ENCODE results near the gene YLPM1. TPM values are rescaled to one million over a fixed set of nuclear protein-coding genes. Genes with fewer than 3 reads are reported as not detected.

Gene YLPM1
- total and polyA plus RNA-seq, 2 donors (not counting 3 experiments of a cell fraction or from before 2014, with no cell fraction given) = 14.9 to 85.7 TPM

GRCh38 chr14:74801396-74801795 lies 38.3 kb downstream of the YLPM1 start:
- H3K4me2 ChIP-seq (ENCODE audit: insufficient read depth, low read length) = no peak overlapping the region
- no peak overlapping the region for H3K9ac ChIP-seq (replicated peaks; ENCODE audit: extremely low read depth, insufficient read depth, low read length)
- dilution Hi-C loops (cut with MboI; ENCODE audit: extremely low pct_ligation_motif_present, low sequenced_read_pairs) = no loop called here
- peaks cover 10 to 17% of the 10 kb centered on the region in 2 experiments for H3K36me3 ChIP-seq (ENCODE audit: control insufficient read depth in 2 of 2, extremely low read depth in 1 of 2, insufficient read depth in 2 of 2, low read length in 2 of 2)
- no peaks in the 10 kb centered on the region for H3K9me1 ChIP-seq (replicated peaks; ENCODE audit: control insufficient read depth, extremely low read depth, insufficient read depth, low read length)
- no peaks in the 10 kb centered on the region for H3K9me3 ChIP-seq (replicated peaks; ENCODE audit: control insufficient read depth, insufficient read depth, low read length)
- no peak for DNase-seq (ENCODE audit: low read depth, low spot score)
- TF ChIP-seq GATA2 (IDR thresholded peaks at IDR 0.05; ENCODE audit: insufficient read depth, insufficient read length, low read depth, low read length) = no peak
- TF ChIP-seq POLR2AphosphoS5 (IDR thresholded peaks at IDR 0.05; ENCODE audit: insufficient read depth, low read depth, low read length) = no peak
- TF ChIP-seq JUN (IDR thresholded peaks at IDR 0.05; ENCODE audit: borderline replicate concordance, insufficient read depth, insufficient read length, low read depth) = no peak
- no peak for TF ChIP-seq MYC (IDR thresholded peaks at IDR 0.05; ENCODE audit: low read depth, low read length)
- no peak for TF ChIP-seq FOS (IDR thresholded peaks at IDR 0.05; ENCODE audit: borderline replicate concordance, insufficient read depth, low read length)
- no peak for TF ChIP-seq POLR2A (IDR thresholded peaks at IDR 0.05; ENCODE audit: low read depth, low read length)
- no peak for TF ChIP-seq EZH2 (IDR thresholded peaks at IDR 0.05; ENCODE audit: borderline replicate concordance, low read depth, low read length, severe bottlenecking)
- no peak for TF ChIP-seq CTCF (IDR thresholded peaks at IDR 0.05; ENCODE audit: extremely low read depth in 1 of 2, insufficient read depth in 1 of 2, low read depth in 1 of 2, low read length in 2 of 2)
- no peak for TF ChIP-seq MAX (IDR thresholded peaks at IDR 0.05; ENCODE audit: insufficient read depth, insufficient read length)
- CTCF ChIA-PET = interaction anchor here (6.3 kb wide), 1 partner anchor 190 kb away, joined by 202 read pairs; the partner anchor contains the start of gene LTBP2
- no TSS peak for BruUV-seq (replicated peaks)
- intact Hi-C loops (cut with micrococcal nuclease) = loop anchor here (5.0 kb wide), 2 partner anchors 129 to 299 kb away; no protein-coding TSS in a partner anchor
- FAIRE-seq = no peak
- H3K27me3 ChIP-seq (ENCODE audit: control insufficient read depth in 2 of 2, insufficient read depth in 2 of 2, low read length in 2 of 2) = no peaks in the 10 kb centered on the region
- no peaks in the 10 kb centered on the region for H4K20me1 ChIP-seq (replicated peaks; ENCODE audit: control insufficient read depth, extremely low read depth, insufficient read depth, low read length)
- H3K27ac ChIP-seq (ENCODE audit: insufficient read depth, low read depth, low read length) = no peak overlapping the region
- H3K4me1 ChIP-seq (ENCODE audit: control insufficient read depth, extremely low read depth, insufficient read depth, low read length) = no peaks in the 10 kb centered on the region
- no peak overlapping the region for H3K4me3 ChIP-seq (replicated peaks in 1 of 3; ENCODE audit: insufficient read depth in 1 of 3, low read depth in 1 of 3, low read length in 3 of 3)
- POLR2A ChIA-PET = no interaction called here
- H2AFZ ChIP-seq (ENCODE audit: low read depth, low read length) = no peak overlapping the region
- H3K79me2 ChIP-seq (ENCODE audit: control insufficient read depth, insufficient read depth, low read length) = peaks cover 37% of the 10 kb centered on the region
